Suprapubic skin (tissue), 4 donors: ENCODE results near the gene CCM2. TPM values are rescaled to one million over a fixed set of nuclear protein-coding genes. Genes with fewer than 3 reads are reported as not detected.
A peak's percentile ranks its signal among the peaks of the same experiment; 100 is the strongest.

Experiments
- DNase-seq, 2 donors: peaks; one replicate each; pipeline ENCODE4 v3.0.0-alpha.2; 2019; ENCODE audit warnings: low spot score in 2 of 2
- H3K27ac ChIP-seq: fragments of 200-600 bp; sonication (generic); one replicate; pipeline ENCODE4 v1.5.1; 2019
- H3K27me3 ChIP-seq: fragments of 200-600 bp; sonication (generic); one replicate; pipeline ENCODE4 v1.5.1; 2019
- H3K36me3 ChIP-seq: fragments of 200-600 bp; sonication (generic); one replicate; pipeline ENCODE4 v1.5.1; 2019
- H3K4me1 ChIP-seq: fragments of 200-600 bp; sonication (generic); one replicate; pipeline ENCODE4 v1.5.1; 2019
- H3K4me3 ChIP-seq: fragments of 200-600 bp; sonication (generic); one replicate; pipeline ENCODE4 v1.5.1; 2019; ENCODE audit warnings: mild to moderate bottlenecking
- H3K9me3 ChIP-seq: fragments of 200-600 bp; sonication (generic); one replicate; pipeline ENCODE4 v1.5.1; 2019
- EP300 ChIP-seq: sonication (generic); formaldehyde crosslinking; IDR thresholded peaks from one replicate; pipeline ENCODE4 v1.6.1; 2017; ENCODE audit warnings: antibody characterized with exemption
- POLR2A ChIP-seq, 2 donors: fragments of 450-650 bp; IDR thresholded peaks; one replicate each; pipeline ENCODE4 v1.6.1; 2017; ENCODE audit warnings: antibody characterized with exemption in 2 of 2, mild to moderate bottlenecking in 2 of 2, moderate library complexity in 2 of 2
- POLR2AphosphoS5 ChIP-seq, 3 donors: sonication (generic); formaldehyde crosslinking; IDR thresholded peaks; one replicate each; pipeline ENCODE4 v1.6.1; 2017; ENCODE audit warnings: antibody characterized with exemption in 3 of 3
- WGBS: methylation state at CpG from one replicate; pipeline ENCODE4 v1.1.5; 2018; 5-methylcytosine and 5-hydroxymethylcytosine counted together
- total RNA-seq, 4 donors: library from RNA; depleted of rRNA; stranded (reverse); fragments of >200 nt; gene quantifications; one replicate each; pipeline ENCODE4 v1.1.0, GENCODE V29; 2016
- TF ChIP-seq, protein P1 (sequence below), 2 donors: fragments of 200-600 bp in 1 of 2; fragments of 450-650 bp in 1 of 2; sonication (generic) in 1 of 2; IDR thresholded peaks; one replicate each; pipeline ENCODE4 v1.5.1; 2016 to 2019; ENCODE audit warnings: antibody characterized with exemption in 2 of 2, mild to moderate bottlenecking in 1 of 2, moderate library complexity in 1 of 2

Gene CCM2
- total RNA-seq, 4 donors from 2014 or later, result 34.3 to 42.3 (median 35.9) TPM

DNA sequence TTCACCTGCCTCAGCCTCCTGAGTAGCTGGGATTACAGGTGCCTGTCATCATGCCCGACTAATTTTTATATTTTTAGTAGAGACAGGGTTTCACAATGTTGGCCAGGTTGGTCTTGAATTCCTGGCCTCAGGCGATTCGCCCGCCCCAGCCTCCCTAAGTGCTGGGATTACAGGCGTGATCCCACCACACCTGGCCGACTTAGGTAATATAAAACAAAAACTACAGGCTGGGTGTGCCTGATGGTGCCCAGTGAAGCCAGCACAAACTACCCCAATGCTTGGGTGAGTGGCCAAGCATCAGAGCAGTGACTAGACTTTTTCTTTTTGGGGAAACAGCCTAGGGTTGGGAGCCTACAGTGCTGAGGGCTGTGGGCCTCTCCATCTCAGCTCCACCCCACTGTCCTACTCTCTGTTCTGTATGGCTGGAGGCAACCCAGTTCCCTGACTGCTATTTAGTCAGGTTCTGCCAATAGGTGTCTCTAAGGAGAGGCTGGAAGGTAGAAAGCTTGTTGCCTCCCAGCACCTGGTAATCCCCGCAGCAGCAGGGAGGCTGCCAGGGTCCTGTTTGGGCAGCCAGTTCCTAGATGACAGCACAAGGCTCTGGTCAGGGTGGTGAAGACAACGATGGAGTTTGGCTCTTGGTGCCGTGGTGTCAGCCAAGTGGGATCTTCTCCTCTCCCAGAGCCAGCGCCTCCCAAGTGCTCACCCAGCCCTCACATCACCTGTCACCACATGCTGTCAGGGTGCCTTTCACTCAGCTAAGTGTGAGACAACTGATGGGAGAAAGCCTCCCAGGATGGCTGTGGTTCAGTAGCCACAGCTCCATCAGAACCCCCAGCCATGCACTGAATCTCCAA, 99.2 kb downstream of the CCM2 start:
- H3K4me3 ChIP-seq, result no peak overlapping the region
- no peaks in the 10 kb centered on the region for H3K27me3 ChIP-seq
- H3K9me3 ChIP-seq, result no peaks in the 10 kb centered on the region
- WGBS, result 72% methylated on average over 7 of the region's 10 CpGs
- TF ChIP-seq EP300, result no peak
- no peak for TF ChIP-seq POLR2AphosphoS5 (IDR thresholded peaks at IDR 0.05)
- TF ChIP-seq, protein P1, sequence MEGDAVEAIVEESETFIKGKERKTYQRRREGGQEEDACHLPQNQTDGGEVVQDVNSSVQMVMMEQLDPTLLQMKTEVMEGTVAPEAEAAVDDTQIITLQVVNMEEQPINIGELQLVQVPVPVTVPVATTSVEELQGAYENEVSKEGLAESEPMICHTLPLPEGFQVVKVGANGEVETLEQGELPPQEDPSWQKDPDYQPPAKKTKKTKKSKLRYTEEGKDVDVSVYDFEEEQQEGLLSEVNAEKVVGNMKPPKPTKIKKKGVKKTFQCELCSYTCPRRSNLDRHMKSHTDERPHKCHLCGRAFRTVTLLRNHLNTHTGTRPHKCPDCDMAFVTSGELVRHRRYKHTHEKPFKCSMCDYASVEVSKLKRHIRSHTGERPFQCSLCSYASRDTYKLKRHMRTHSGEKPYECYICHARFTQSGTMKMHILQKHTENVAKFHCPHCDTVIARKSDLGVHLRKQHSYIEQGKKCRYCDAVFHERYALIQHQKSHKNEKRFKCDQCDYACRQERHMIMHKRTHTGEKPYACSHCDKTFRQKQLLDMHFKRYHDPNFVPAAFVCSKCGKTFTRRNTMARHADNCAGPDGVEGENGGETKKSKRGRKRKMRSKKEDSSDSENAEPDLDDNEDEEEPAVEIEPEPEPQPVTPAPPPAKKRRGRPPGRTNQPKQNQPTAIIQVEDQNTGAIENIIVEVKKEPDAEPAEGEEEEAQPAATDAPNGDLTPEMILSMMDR (IDR thresholded peaks at IDR 0.05), result no peak
- no peak for TF ChIP-seq POLR2A (IDR thresholded peaks at IDR 0.05)
- DNase-seq, result peak in 1 of 2 donors; percentile 44
- no peak overlapping the region for H3K27ac ChIP-seq
- peaks cover 6% of the 10 kb centered on the region for H3K4me1 ChIP-seq
- H3K36me3 ChIP-seq, result peaks cover 53% of the 10 kb centered on the region

DNA sequence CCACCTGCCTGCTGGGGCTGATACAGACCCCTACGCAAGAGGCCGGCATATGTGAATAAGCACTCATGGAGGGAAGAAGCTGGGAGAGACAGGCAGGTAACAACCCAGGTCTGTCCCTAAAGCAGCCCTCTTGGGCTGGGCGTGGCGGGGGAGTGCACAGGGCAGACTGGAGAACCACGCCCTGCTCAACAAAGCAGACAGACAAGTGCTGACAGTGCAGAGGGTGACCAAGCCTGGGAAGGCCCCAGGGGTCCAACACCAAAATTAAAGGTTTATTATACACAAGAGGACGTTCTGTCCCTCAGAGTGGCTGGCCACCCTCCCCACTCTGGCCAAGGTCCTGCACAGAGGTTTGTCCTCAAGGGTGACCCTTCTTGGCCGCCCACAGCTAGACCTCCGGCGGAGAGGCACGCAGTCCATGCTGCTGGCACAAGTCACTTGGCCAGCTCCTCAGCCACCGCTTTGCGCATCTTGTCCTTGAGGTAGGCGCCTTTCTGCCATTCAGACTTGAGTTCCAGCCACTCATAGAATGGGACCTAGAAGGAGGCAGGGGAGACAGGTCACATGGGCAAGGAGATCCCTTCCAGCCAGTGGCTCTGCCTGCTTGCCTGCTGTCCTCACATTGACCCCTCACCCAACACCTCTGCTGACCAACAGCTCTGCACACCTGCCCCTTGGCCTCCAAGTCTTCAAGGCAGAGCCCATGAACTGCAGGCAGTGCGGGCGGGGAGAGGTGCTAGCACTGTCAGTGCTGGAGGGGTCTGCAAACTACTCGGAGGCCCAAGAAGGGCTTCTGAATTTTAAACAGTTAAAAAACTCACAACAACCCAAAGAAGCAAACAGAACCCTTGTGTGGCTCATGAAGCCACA, 100.1 kb downstream of the CCM2 start:
- Histone ChIP-seq H3K36me3 (peaks cover 62% of the 10 kb centered on the region), H3K27ac (no peak overlapping the region), H3K4me1 (peaks cover 6% of the 10 kb centered on the region), H3K4me3 (no peak overlapping the region), H3K9me3 (no peaks in the 10 kb centered on the region), H3K27me3 (no peaks in the 10 kb centered on the region)
- 62% methylated on average over 9 of the region's 16 CpGs for WGBS
- TF ChIP-seq, protein P1 (IDR thresholded peaks at IDR 0.05), result no peak
- TF ChIP-seq EP300 (no peak), POLR2A (IDR thresholded peaks at IDR 0.05) (no peak), POLR2AphosphoS5 (IDR thresholded peaks at IDR 0.05) (no peak)
- DNase-seq, result peak in 1 of 2 donors; percentile 78

DNA sequence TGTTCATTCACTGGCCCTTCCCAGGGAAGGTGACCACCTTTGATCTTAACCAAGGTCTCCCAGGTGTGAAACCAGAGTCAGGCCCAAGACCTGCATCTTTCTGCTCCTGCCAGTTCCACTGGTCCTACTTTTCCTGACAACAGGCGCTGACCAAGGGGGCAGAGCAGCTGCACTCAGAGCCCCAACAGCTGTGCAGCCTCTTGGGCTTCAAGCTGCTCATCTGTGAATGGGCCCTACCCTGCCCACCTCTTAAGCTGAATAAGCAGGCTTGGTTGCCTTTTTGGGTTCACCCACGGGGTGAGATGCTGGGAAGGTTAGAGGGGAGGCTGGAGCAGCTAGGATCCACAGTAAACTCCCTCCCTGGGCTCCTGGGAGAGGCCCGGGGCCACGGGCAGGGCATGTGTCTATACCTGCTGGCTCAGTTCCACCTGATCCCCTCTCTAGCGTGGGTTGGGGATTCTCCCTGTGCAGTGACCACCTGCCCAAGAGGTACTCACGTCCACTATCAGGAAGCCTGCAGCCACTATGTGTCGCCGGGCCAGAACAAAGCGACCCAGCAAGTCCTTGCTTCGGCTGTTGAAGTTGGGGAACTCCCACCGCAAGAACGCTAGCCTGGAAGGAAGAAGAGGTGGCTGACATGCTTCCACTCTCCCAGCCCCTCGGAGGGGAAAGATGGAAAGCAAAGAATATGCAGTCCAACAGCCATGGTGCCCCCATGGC, 100.9 kb downstream of the CCM2 start:
- Histone ChIP-seq H3K27ac (no peak overlapping the region), H3K4me1 (peaks cover 6% of the 10 kb centered on the region), H3K4me3 (no peak overlapping the region), H3K27me3 (no peaks in the 10 kb centered on the region), H3K9me3 (no peaks in the 10 kb centered on the region), H3K36me3 (peaks cover 70% of the 10 kb centered on the region)
- TF ChIP-seq, protein P1 (IDR thresholded peaks at IDR 0.05), result no peak
- no peak for TF ChIP-seq POLR2AphosphoS5 (IDR thresholded peaks at IDR 0.05)
- no peak for TF ChIP-seq EP300
- TF ChIP-seq POLR2A (IDR thresholded peaks at IDR 0.05), result no peak
- 97% methylated on average over 6 of the region's 13 CpGs for WGBS
- DNase-seq, result peak in 1 of 2 donors; percentile 57

DNA sequence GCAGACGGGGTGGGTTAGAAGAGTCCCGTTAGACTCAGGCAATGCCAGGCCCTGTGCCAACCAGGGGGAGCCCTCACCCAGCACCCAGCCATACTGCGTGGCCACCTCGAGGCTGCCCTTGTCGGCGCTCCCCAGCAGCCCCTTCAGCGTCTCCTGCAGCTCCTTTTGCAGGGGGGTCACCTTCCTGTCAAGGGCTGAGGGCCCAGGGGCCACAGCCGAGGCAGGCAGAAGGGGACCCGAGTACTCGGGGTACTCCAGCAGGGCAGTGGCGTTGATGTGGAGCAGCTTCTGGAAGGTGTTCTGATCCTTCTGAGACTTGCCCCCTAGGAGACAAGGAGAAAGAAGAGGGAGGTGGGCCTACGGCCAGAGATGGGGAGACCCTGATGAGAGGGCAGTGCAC, 101.7 kb downstream of the CCM2 start:
- no peak for DNase-seq
- H3K27me3 ChIP-seq, result no peaks in the 10 kb centered on the region
- no peaks in the 10 kb centered on the region for H3K9me3 ChIP-seq
- WGBS, result 94% methylated on average over 5 of the region's 12 CpGs
- no peak overlapping the region for H3K4me3 ChIP-seq
- H3K36me3 ChIP-seq, result peaks cover 77% of the 10 kb centered on the region
- H3K27ac ChIP-seq, result no peak overlapping the region
- H3K4me1 ChIP-seq, result peaks cover 8% of the 10 kb centered on the region
- TF ChIP-seq, protein P1 (IDR thresholded peaks at IDR 0.05), result no peak
- TF ChIP-seq POLR2A (IDR thresholded peaks at IDR 0.05) (no peak), EP300 (no peak), POLR2AphosphoS5 (IDR thresholded peaks at IDR 0.05) (no peak)
